Vagina (tissue), 2 donors: Measurements from ENCODE around the gene STX4. TPM values are rescaled to one million over a fixed set of nuclear protein-coding genes. Genes with fewer than 3 reads are reported as not detected.

Experiments used
- DNase-seq, 2 donors: peaks; one replicate each; pipeline ENCODE4 v3.0.0-alpha.2; 2017; ENCODE audit errors: extremely low spot score in 2 of 2
- H3K27ac ChIP-seq: fragments of 200-600 bp; sonication (generic); one replicate; pipeline ENCODE4 v1.5.1; 2019
- H3K27me3 ChIP-seq: fragments of 200-600 bp; sonication (generic); one replicate; pipeline ENCODE4 v1.5.1; 2019
- H3K36me3 ChIP-seq, 2 donors: fragments of 200-600 bp; sonication (generic); one replicate each; pipeline ENCODE4 v1.5.1; 2017 to 2019
- H3K4me1 ChIP-seq: fragments of 200-600 bp; sonication (generic); one replicate; pipeline ENCODE4 v1.5.1; 2019
- H3K4me3 ChIP-seq, 2 donors: fragments of 200-600 bp; sonication (generic); 1 replicate in 1 of 2; 2 replicates in 1 of 2; pipeline ENCODE4 v1.5.1; 2016 to 2019
- H3K9me3 ChIP-seq: fragments of 200-600 bp; sonication (generic); one replicate; pipeline ENCODE4 v1.5.1; 2019
- CTCF ChIP-seq, 3 experiments: fragments of 450-650 bp in 2 of 3; fragments of 200-600 bp in 1 of 3; sonication (generic) in 1 of 3; IDR thresholded peaks; one replicate each; pipeline ENCODE4 v1.5.1; 2017 to 2019; ENCODE audit warnings: antibody characterized with exemption in 3 of 3, mild to moderate bottlenecking in 2 of 3, moderate library complexity in 2 of 3
- POLR2A ChIP-seq, 2 donors: fragments of 450-650 bp; IDR thresholded peaks; one replicate each; pipeline ENCODE4 v1.6.1; 2017; ENCODE audit warnings: antibody characterized with exemption in 2 of 2, mild to moderate bottlenecking in 2 of 2, moderate library complexity in 2 of 2
- POLR2AphosphoS5 ChIP-seq, 2 donors: sonication (generic); formaldehyde crosslinking; IDR thresholded peaks; one replicate each; pipeline ENCODE4 v1.9.0; 2017; ENCODE audit warnings: antibody characterized with exemption in 2 of 2, mild to moderate bottlenecking in 2 of 2, low read depth in 1 of 2; ENCODE audit not compliant: insufficient read depth in 1 of 2
- intact Hi-C: fragments of 100-400 bp; cut with DNase I; formaldehyde crosslinking; loops from one replicate; pipeline ENCODE4 v1.15.1; 2023
- total RNA-seq: library from RNA; depleted of rRNA; stranded (reverse); fragments of >200 nt; gene quantifications from one replicate; pipeline ENCODE4 v1.2.3, GENCODE V29; 2016

Gene STX4
- total RNA-seq, 1 donor from 2014 or later: 42.5 TPM

- TF ChIP-seq POLR2A (IDR thresholded peaks at IDR 0.05) (no peak), CTCF (IDR thresholded peaks at IDR 0.05) (no peak), POLR2AphosphoS5 (IDR thresholded peaks at IDR 0.05; ENCODE audit: insufficient read depth in 1 of 2, low read depth in 1 of 2) (no peak)
- intact Hi-C loops: no loop called here
- no peak overlapping the region for H3K4me3 ChIP-seq
Measured at GRCh38 chr16:31004658-31005057, 28.7 kb upstream of the STX4 start.

GRCh38 chr16:31005350-31006085, 27.8 kb upstream of the STX4 start:
- H3K4me3 ChIP-seq: no peak overlapping the region
- H3K4me1 ChIP-seq: peaks cover 9% of the 10 kb centered on the region
- no peaks in the 10 kb centered on the region for H3K9me3 ChIP-seq
- no peak for DNase-seq
- no peak overlapping the region for H3K27ac ChIP-seq
- intact Hi-C loops: no loop called here
- H3K36me3 ChIP-seq: no peaks in the 10 kb centered on the region
- H3K27me3 ChIP-seq: no peaks in the 10 kb centered on the region
- TF ChIP-seq POLR2AphosphoS5 (IDR thresholded peaks at IDR 0.05; ENCODE audit: insufficient read depth in 1 of 2, low read depth in 1 of 2): no peak
- TF ChIP-seq POLR2A (IDR thresholded peaks at IDR 0.05): no peak
- no peak for TF ChIP-seq CTCF (IDR thresholded peaks at IDR 0.05)

More at GRCh38 chr16:31004658-31005057, 28.7 kb upstream of the STX4 start:
- peaks cover 9% of the 10 kb centered on the region for H3K4me1 ChIP-seq
- H3K27me3 ChIP-seq: no peaks in the 10 kb centered on the region
- no peaks in the 10 kb centered on the region for H3K9me3 ChIP-seq
- no peak for DNase-seq
- no peak overlapping the region for H3K27ac ChIP-seq
- H3K36me3 ChIP-seq: no peaks in the 10 kb centered on the region

- Histone ChIP-seq H3K4me3 (no peak overlapping the region), H3K27ac (no peak overlapping the region), H3K9me3 (no peaks in the 10 kb centered on the region), H3K4me1 (peaks cover 13% of the 10 kb centered on the region), H3K36me3 (no peaks in the 10 kb centered on the region), H3K27me3 (no peaks in the 10 kb centered on the region)
- TF ChIP-seq CTCF (IDR thresholded peaks at IDR 0.05): no peak
- TF ChIP-seq POLR2AphosphoS5 (IDR thresholded peaks at IDR 0.05; ENCODE audit: insufficient read depth in 1 of 2, low read depth in 1 of 2): no peak
- TF ChIP-seq POLR2A (IDR thresholded peaks at IDR 0.05): no peak
- DNase-seq: no peak
- intact Hi-C loops: no loop called here
Measured at GRCh38 chr16:31006086-31006385, 27.3 kb upstream of the STX4 start.

- Histone ChIP-seq H3K9me3 (no peaks in the 10 kb centered on the region), H3K4me1 (peaks cover 9% of the 10 kb centered on the region), H3K4me3 (no peak overlapping the region), H3K27ac (no peak overlapping the region), H3K27me3 (no peaks in the 10 kb centered on the region), H3K36me3 (no peaks in the 10 kb centered on the region)
- TF ChIP-seq POLR2A (IDR thresholded peaks at IDR 0.05) (no peak), POLR2AphosphoS5 (IDR thresholded peaks at IDR 0.05; ENCODE audit: insufficient read depth in 1 of 2, low read depth in 1 of 2) (no peak), CTCF (IDR thresholded peaks at IDR 0.05) (no peak)
- DNase-seq: no peak
- intact Hi-C loops: no loop called here
Measured at GRCh38 chr16:31006589-31006988, 26.8 kb upstream of the STX4 start.

GRCh38 chr16:31007684-31008083, 25.7 kb upstream of the STX4 start:
- H3K4me3 ChIP-seq: no peak overlapping the region
- no peaks in the 10 kb centered on the region for H3K36me3 ChIP-seq
- H3K4me1 ChIP-seq: peaks cover 5% of the 10 kb centered on the region
- H3K27me3 ChIP-seq: no peaks in the 10 kb centered on the region
- no peak overlapping the region for H3K27ac ChIP-seq
- no peaks in the 10 kb centered on the region for H3K9me3 ChIP-seq
- TF ChIP-seq POLR2A (IDR thresholded peaks at IDR 0.05) (no peak), CTCF (IDR thresholded peaks at IDR 0.05) (no peak), POLR2AphosphoS5 (IDR thresholded peaks at IDR 0.05; ENCODE audit: insufficient read depth in 1 of 2, low read depth in 1 of 2) (no peak)
- no peak for DNase-seq
- intact Hi-C loops: no loop called here
